GM06990 (cell line): ENCODE data around the gene NMNAT2.

Experiments used
- DNase-seq: peaks from one replicate; pipeline ENCODE4 v3.0.0-alpha.2; 2011; ENCODE audit not compliant: insufficient read length; ENCODE audit errors: extremely low read depth
- H3K27me3 ChIP-seq: replicated peaks from 2 replicates; pipeline ENCODE4 v1.6.0; 2011; ENCODE audit warnings: low read length; ENCODE audit not compliant: control insufficient read depth, insufficient read depth
- H3K36me3 ChIP-seq: 2 replicates; pipeline ENCODE4 v1.5.1; 2011; ENCODE audit warnings: low read length; ENCODE audit not compliant: control insufficient read depth, insufficient read depth
- H3K4me3 ChIP-seq: replicated peaks from 2 replicates; pipeline ENCODE4 v1.5.1; 2011; ENCODE audit warnings: low read depth, mild to moderate bottlenecking, control low read depth, low read length
- CTCF ChIP-seq: IDR thresholded peaks from 2 replicates; pipeline ENCODE4 v1.5.1; 2011; ENCODE audit warnings: low read length, control low read depth, mild to moderate bottlenecking, inconsistent platforms; ENCODE audit not compliant: insufficient read depth, poor library complexity, severe bottlenecking

NMNAT2 gene

GRCh38 chr1:183310753-183311479, 107.3 kb downstream of the NMNAT2 start:
- Histone ChIP-seq H3K27me3 (no peaks in the 10 kb centered on the region), H3K36me3 (no peaks in the 10 kb centered on the region), H3K4me3 (no peak overlapping the region)
- DNase-seq, result no peak
- no peak for TF ChIP-seq CTCF

- no peaks in the 10 kb centered on the region for H3K27me3 ChIP-seq
- H3K4me3 ChIP-seq, result no peak overlapping the region
- TF ChIP-seq CTCF, result no peak
- H3K36me3 ChIP-seq, result no peaks in the 10 kb centered on the region
- DNase-seq, result no peak
Observed at GRCh38 chr1:183308719-183309118, 109.5 kb downstream of the NMNAT2 start.

- peak; percentile 15 for DNase-seq
- no peak overlapping the region for H3K4me3 ChIP-seq
- TF ChIP-seq CTCF, result peak; percentile 49
- no peaks in the 10 kb centered on the region for H3K27me3 ChIP-seq
- H3K36me3 ChIP-seq, result no peaks in the 10 kb centered on the region
Observed at GRCh38 chr1:183306317-183307042, 111.7 kb downstream of the NMNAT2 start.

DNA sequence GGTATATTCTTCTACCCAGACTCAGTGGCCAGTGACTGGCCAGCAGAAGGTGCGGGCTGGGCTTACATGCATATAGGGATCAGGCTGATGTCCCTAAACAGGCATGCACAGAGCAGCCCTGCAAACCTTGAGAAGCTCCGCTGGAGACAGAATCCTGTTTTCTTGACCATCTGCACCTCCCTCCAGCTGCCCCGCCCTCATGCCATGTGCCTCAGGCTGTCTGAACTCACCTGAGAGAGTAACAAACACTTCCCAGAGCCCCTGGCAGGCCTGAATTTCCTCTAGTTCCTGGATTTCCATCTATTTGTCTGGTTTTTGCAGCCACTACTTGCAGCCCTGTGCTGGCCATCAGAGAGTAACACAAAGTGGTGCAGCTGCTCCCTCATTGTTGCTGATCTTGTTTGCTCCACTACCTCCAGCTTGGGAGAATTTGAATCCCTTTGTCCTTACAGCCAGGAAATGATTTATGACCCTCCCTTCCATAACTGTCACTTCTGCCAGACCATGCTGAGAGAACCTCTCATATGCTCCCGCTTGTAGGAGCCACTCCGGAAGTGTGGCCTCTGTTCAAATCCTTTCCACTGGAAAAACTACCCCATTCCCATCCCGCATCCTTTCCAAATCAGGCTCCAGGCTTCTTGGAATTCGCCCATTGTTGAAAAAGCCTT, 113.6 kb downstream of the NMNAT2 start:
- DNase-seq, result no peak
- Histone ChIP-seq H3K4me3 (no peak overlapping the region), H3K36me3 (no peaks in the 10 kb centered on the region), H3K27me3 (no peaks in the 10 kb centered on the region)
- no peak for TF ChIP-seq CTCF

GRCh38 chr1:183303901-183304300, 114.3 kb downstream of the NMNAT2 start:
- no peaks in the 10 kb centered on the region for H3K36me3 ChIP-seq
- DNase-seq, result no peak
- H3K27me3 ChIP-seq, result no peaks in the 10 kb centered on the region
- H3K4me3 ChIP-seq, result no peak overlapping the region
- no peak for TF ChIP-seq CTCF
